SK-N-SH (cell line): ENCODE measurements around the gene ORMDL1.

Experiments used
- EP300 ChIP-seq, 2 experiments: IDR thresholded peaks; 2 replicates each; pipeline versions ENCODE4 v1.4.0 to v1.6.1; 2012; ENCODE audit warnings: borderline replicate concordance in 1 of 2, low read depth in 1 of 2, low read length in 1 of 2
- EZH2phosphoT487 ChIP-seq: fragments of 200-600 bp; sonication (generic); IDR thresholded peaks from 2 replicates; pipeline ENCODE4 v1.6.1; 2017; ENCODE audit warnings: low read depth, mixed run types, mild to moderate bottlenecking, antibody characterized with exemption, moderate library complexity, borderline replicate concordance
- MAX ChIP-seq: IDR thresholded peaks from 2 replicates; pipeline ENCODE4 v1.4.0; 2012; ENCODE audit warnings: low read depth
- MEF2A ChIP-seq: IDR thresholded peaks from 2 replicates; pipeline ENCODE4 v1.4.0; 2012; ENCODE audit warnings: low read depth, borderline replicate concordance
- MXI1 ChIP-seq: IDR thresholded peaks from 2 replicates; pipeline ENCODE4 v1.6.1; 2012; ENCODE audit warnings: mild to moderate bottlenecking, low read depth, low read length, improper control_type of control experiment
- POLR2AphosphoS5 ChIP-seq: IDR thresholded peaks from 2 replicates; pipeline ENCODE4 v1.6.1; 2012; ENCODE audit warnings: low read depth, low read length
- SIN3A ChIP-seq: IDR thresholded peaks from 2 replicates; pipeline ENCODE4 v1.6.1; 2012; ENCODE audit warnings: low read depth, mild to moderate bottlenecking, low read length, moderate library complexity, borderline replicate concordance
- SMC3 ChIP-seq: IDR thresholded peaks from 2 replicates; pipeline ENCODE4 v1.6.1; 2012; ENCODE audit warnings: low read depth, low read length, improper control_type of control experiment
- TF ChIP-seq, protein P1 (sequence below): fragments of 200-600 bp; sonication (generic); IDR thresholded peaks from 2 replicates; pipeline ENCODE4 v1.6.1; 2017; ENCODE audit warnings: antibody characterized with exemption, mild to moderate bottlenecking, moderate library complexity
- TF ChIP-seq, protein P2 (sequence below): IDR thresholded peaks from 2 replicates; pipeline ENCODE4; 2012
- TF ChIP-seq, protein P3 (sequence below): IDR thresholded peaks from 2 replicates; pipeline ENCODE4 v1.6.1; 2012; ENCODE audit warnings: mild to moderate bottlenecking, low read depth, low read length, moderate library complexity

DNA sequence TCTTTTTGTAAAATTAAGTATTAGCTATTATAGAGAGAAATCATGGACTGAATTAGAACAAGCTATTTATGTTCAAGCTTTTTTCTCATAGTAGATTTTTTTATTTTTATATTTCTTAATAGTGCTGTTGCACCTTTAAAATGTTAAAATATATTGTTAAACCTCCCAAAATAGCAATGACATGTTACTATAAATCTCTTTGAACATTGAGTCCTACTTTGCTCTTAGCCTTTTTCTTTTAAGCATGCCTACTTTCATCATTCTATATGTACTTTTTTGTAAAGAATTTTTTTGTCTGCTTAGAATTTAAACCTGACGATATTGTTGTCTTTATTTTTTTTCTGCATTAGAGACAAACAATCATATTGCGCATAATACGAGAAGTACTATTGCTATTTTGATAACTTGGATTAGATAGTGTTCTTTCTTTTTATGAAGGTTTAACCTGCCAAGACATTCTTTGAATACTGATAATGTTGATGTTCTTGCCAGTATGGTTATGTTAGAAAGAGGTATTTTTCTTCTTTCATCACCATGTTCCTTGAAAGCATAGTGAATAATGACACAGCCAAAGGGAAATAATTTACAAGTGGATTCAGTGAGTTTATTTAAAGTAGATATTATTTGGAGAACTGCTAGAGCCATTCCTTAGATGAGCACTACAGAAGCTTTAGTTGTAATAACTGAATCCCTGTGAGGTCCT lies 40.7 kb upstream of the ORMDL1 start:
- TF ChIP-seq, protein P1, sequence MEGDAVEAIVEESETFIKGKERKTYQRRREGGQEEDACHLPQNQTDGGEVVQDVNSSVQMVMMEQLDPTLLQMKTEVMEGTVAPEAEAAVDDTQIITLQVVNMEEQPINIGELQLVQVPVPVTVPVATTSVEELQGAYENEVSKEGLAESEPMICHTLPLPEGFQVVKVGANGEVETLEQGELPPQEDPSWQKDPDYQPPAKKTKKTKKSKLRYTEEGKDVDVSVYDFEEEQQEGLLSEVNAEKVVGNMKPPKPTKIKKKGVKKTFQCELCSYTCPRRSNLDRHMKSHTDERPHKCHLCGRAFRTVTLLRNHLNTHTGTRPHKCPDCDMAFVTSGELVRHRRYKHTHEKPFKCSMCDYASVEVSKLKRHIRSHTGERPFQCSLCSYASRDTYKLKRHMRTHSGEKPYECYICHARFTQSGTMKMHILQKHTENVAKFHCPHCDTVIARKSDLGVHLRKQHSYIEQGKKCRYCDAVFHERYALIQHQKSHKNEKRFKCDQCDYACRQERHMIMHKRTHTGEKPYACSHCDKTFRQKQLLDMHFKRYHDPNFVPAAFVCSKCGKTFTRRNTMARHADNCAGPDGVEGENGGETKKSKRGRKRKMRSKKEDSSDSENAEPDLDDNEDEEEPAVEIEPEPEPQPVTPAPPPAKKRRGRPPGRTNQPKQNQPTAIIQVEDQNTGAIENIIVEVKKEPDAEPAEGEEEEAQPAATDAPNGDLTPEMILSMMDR: no peak
- no peak for TF ChIP-seq MEF2A
- no peak for TF ChIP-seq MXI1
- no peak for TF ChIP-seq POLR2AphosphoS5
- TF ChIP-seq, protein P2, sequence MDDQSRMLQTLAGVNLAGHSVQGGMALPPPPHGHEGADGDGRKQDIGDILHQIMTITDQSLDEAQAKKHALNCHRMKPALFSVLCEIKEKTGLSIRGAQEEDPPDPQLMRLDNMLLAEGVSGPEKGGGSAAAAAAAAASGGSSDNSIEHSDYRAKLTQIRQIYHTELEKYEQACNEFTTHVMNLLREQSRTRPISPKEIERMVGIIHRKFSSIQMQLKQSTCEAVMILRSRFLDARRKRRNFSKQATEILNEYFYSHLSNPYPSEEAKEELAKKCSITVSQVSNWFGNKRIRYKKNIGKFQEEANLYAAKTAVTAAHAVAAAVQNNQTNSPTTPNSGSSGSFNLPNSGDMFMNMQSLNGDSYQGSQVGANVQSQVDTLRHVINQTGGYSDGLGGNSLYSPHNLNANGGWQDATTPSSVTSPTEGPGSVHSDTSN: no peak
- no peak for TF ChIP-seq EZH2phosphoT487
- TF ChIP-seq EP300 (IDR thresholded peaks at IDR 0.05; ENCODE audit: borderline replicate concordance in 1 of 2, low read depth in 1 of 2, low read length in 1 of 2): no peak
- TF ChIP-seq, protein P3, sequence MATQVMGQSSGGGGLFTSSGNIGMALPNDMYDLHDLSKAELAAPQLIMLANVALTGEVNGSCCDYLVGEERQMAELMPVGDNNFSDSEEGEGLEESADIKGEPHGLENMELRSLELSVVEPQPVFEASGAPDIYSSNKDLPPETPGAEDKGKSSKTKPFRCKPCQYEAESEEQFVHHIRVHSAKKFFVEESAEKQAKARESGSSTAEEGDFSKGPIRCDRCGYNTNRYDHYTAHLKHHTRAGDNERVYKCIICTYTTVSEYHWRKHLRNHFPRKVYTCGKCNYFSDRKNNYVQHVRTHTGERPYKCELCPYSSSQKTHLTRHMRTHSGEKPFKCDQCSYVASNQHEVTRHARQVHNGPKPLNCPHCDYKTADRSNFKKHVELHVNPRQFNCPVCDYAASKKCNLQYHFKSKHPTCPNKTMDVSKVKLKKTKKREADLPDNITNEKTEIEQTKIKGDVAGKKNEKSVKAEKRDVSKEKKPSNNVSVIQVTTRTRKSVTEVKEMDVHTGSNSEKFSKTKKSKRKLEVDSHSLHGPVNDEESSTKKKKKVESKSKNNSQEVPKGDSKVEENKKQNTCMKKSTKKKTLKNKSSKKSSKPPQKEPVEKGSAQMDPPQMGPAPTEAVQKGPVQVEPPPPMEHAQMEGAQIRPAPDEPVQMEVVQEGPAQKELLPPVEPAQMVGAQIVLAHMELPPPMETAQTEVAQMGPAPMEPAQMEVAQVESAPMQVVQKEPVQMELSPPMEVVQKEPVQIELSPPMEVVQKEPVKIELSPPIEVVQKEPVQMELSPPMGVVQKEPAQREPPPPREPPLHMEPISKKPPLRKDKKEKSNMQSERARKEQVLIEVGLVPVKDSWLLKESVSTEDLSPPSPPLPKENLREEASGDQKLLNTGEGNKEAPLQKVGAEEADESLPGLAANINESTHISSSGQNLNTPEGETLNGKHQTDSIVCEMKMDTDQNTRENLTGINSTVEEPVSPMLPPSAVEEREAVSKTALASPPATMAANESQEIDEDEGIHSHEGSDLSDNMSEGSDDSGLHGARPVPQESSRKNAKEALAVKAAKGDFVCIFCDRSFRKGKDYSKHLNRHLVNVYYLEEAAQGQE: no peak
- no peak for TF ChIP-seq SIN3A
- TF ChIP-seq MAX: no peak
- TF ChIP-seq SMC3: no peak
